K562 (cell line): ENCODE data around the gene HOXA11. TPM values are rescaled to one million over a fixed set of nuclear protein-coding genes. Genes with fewer than 3 reads are reported as not detected.

ENCODE experiments used
- CHCHD3 ChIP-seq: fragments of 250-450 bp; sonication (Bioruptor Pico); IDR thresholded peaks from 2 replicates; pipeline ENCODE4 v2.1.2; 2022; ENCODE audit warnings: mild to moderate bottlenecking
- HMBOX1 ChIP-seq: sonication (generic); IDR thresholded peaks from 2 replicates; pipeline ENCODE4 v1.6.1; 2016
- MTF1 ChIP-seq: fragments of 250-450 bp; sonication (Bioruptor Pico); IDR thresholded peaks from 2 replicates; pipeline ENCODE4 v1.9.0; 2021; ENCODE audit warnings: moderate library complexity, mild to moderate bottlenecking, inconsistent platforms, borderline replicate concordance
- NFIC ChIP-seq: fragments of 450-650 bp; IDR thresholded peaks from 2 replicates; pipeline ENCODE4 v1.6.1; 2017; ENCODE audit warnings: mild to moderate bottlenecking, inconsistent platforms
- PRDM10 ChIP-seq: fragments of 450-650 bp; IDR thresholded peaks from 2 replicates; pipeline ENCODE4 v1.6.1; 2018; ENCODE audit not compliant: partially characterized antibody
- PTRF ChIP-seq: fragments of 450-650 bp; IDR thresholded peaks from 2 replicates; pipeline ENCODE4 v1.6.1; 2016; ENCODE audit warnings: mild to moderate bottlenecking, missing genetic modification characterization, missing compliant biosample characterization
- ZNF41 ChIP-seq: fragments of 250-450 bp; sonication (Bioruptor Pico); conservative IDR thresholded peaks from 2 replicates; pipeline ENCODE4 v1.4.0; 2020; ENCODE audit warnings: mild to moderate bottlenecking
- ZNF583 ChIP-seq: fragments of 250-450 bp; sonication (Bioruptor Pico); IDR thresholded peaks from 2 replicates; pipeline ENCODE4 v1.4.0; 2020
- polyA plus RNA-seq, 8 experiments: library from polyadenylated mRNA; depleted of rRNA in 4 of 8; stranded (reverse) in 5 of 8; unstranded in 3 of 8; fragments of >200 nt; fragmentation: Nextera tagmentation in 2 of 8; fragmentation: Illumina TruSeq in 1 of 8; extraction: Ambion mirVana in 2 of 8; extraction: Trizol in 1 of 8; gene quantifications; 2 replicates each; pipeline versions ENCODE4 v1.2.1 to v1.2.3, GENCODE V29; 2011 to 2014; ENCODE audit warnings: inconsistent platforms in 1 of 8, missing spikeins in 1 of 8
- total RNA-seq, 7 experiments: library from RNA; depleted of rRNA in 6 of 7; stranded (reverse); fragments of >200 nt in 6 of 7; fragmentation: Illumina TruSeq in 2 of 7; extraction: Trizol in 2 of 7; gene quantifications; 2 replicates each; pipeline versions ENCODE4 v1.2.1 to v1.2.3, GENCODE V29; 2011 to 2021; ENCODE audit warnings: low replicate concordance in 1 of 7

Gene HOXA11
- total and polyA plus RNA-seq, 9 of the 15 experiments (the other 6 are each of a cell fraction or from before 2014, with no cell fraction given) = not detected

- TF ChIP-seq PRDM10 (no peak), HMBOX1 (no peak), ZNF41 (CRISPR knock-in tag) (no peak), MTF1 (CRISPR knock-in tag) (no peak), NFIC (no peak), ZNF583 (CRISPR knock-in tag) (no peak), PTRF (tag) (no peak), CHCHD3 (CRISPR knock-in tag) (no peak)
Observed at GRCh38 chr7:27194002-27194352, 8.9 kb upstream of the HOXA11 start (continued).
